ENCODE measurements around the gene ZNF516.

- TF ChIP-seq CTCF (IDR thresholded peaks at IDR 0.05; ENCODE audit: insufficient read depth, low read length) = no peak
- no peak for TF ChIP-seq POLR2AphosphoS5 (IDR thresholded peaks at IDR 0.05; ENCODE audit: low read depth)
- no peak for TF ChIP-seq GABPA (IDR thresholded peaks at IDR 0.05; ENCODE audit: low read depth)
These were observed 156.3 kb downstream of the ZNF516 start for GRCh38 chr18:76338619-76339245.
